ENCODE results near the gene HELB.

HELB gene

DNA sequence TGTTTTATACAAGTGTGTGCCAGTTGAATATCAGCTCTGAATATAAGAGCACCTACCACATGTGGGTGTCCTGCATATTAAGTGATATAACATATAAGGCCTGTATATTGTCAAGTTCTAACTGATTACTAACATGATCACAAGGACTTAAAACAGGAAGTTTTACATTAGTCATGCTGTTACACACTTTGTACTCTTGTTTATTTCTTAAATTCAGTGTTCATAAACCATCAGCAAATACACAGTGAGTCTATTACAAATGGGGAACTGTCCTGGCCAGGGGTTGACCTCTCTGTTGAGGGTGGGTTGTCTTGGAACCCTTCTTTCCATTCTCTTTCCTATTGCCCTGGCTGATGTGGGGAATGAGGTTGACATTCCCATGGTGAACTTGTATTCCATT is 19.1 kb downstream of the HELB start:
- Histone ChIP-seq H3K9ac (no peak overlapping the region), H3K4me3 (no peak overlapping the region), H3K4me1 (no peaks in the 10 kb centered on the region), H3K9me3 (no peaks in the 10 kb centered on the region), H3K27ac (no peak overlapping the region), H3K27me3 (no peaks in the 10 kb centered on the region), H4K20me1 (no peaks in the 10 kb centered on the region), H3K4me2 (no peak overlapping the region), H3K36me3 (peaks cover 26% of the 10 kb centered on the region)
- TF ChIP-seq Cebpa-rat (IDR thresholded peaks at IDR 0.05), result no peak

DNA sequence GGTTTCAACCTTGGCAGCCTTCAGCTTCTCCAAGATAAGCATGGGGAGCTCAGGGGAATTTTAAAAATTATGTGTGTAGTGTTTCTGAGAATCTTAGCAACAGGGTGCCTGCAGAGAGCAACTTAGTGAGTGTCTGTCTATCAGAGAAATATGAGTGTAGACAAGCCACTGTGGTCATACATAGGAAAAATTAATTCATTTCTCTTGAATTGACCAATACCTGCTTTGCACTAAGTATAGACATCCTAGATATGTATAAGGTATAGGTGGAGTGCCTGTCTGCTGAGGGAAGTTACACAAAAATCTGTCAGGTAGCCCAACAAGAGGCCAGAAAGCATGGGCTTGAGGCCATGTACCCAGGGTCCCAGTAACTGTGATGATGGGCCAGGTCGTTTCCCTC is 20.7 kb downstream of the HELB start:
- H3K4me3 ChIP-seq, result no peak overlapping the region
- TF ChIP-seq Cebpa-rat (IDR thresholded peaks at IDR 0.05), result no peak
- H3K9me3 ChIP-seq, result no peaks in the 10 kb centered on the region
- no peaks in the 10 kb centered on the region for H4K20me1 ChIP-seq
- H3K27ac ChIP-seq, result no peak overlapping the region
- H3K36me3 ChIP-seq, result peaks cover 30% of the 10 kb centered on the region
- no peak overlapping the region for H3K9ac ChIP-seq
- no peaks in the 10 kb centered on the region for H3K27me3 ChIP-seq
- H3K4me2 ChIP-seq, result no peak overlapping the region
- H3K4me1 ChIP-seq, result no peaks in the 10 kb centered on the region

DNA sequence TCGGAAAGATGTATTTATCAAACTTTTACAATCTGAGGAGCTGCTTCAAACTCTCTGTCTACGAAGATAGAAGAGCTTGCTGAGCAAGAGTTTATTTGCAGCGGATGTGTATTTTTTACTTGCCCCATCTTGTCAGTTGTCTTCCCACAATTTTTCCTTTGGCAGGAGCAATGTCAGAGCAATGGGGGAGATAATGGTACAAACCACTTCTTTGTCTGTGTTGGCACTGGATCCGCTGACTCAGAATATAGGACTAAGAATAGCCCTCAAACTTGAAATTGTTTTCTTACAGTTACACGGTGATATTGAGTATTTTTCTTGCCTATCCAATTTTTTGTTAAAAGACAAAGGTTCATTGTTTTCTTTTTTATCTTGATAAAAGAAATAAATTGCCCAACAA is 27.6 kb downstream of the HELB start:
- no peaks in the 10 kb centered on the region for H4K20me1 ChIP-seq
- H3K9me3 ChIP-seq, result no peaks in the 10 kb centered on the region
- no peak overlapping the region for H3K4me3 ChIP-seq
- no peak overlapping the region for H3K4me2 ChIP-seq
- no peak overlapping the region for H3K27ac ChIP-seq
- no peaks in the 10 kb centered on the region for H3K27me3 ChIP-seq
- H3K9ac ChIP-seq, result no peak overlapping the region
- no peaks in the 10 kb centered on the region for H3K4me1 ChIP-seq
- peaks cover 34% of the 10 kb centered on the region for H3K36me3 ChIP-seq
- TF ChIP-seq Cebpa-rat (IDR thresholded peaks at IDR 0.05), result no peak

DNA sequence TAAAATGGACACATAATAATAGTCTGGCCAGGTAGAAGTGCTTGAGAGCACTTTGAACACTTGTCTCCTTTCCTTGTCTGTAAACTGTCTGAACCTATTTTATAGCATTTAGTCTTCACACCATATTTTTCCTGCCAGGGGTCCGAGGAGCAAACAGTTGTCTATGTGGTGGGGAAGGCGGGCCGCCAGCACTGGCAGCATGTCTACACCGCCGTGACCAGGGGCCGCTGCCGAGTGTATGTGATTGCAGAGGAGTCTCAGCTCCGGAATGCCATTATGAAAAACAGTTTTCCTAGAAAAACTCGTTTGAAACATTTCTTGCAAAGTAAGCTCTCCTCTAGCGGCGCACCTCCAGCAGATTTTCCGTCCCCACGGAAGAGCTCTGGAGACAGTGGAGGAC is 28.7 kb downstream of the HELB start:
- Histone ChIP-seq H3K36me3 (peaks cover 26% of the 10 kb centered on the region), H3K4me2 (no peak overlapping the region), H3K27ac (no peak overlapping the region), H4K20me1 (no peaks in the 10 kb centered on the region), H3K4me1 (no peaks in the 10 kb centered on the region), H3K4me3 (no peak overlapping the region), H3K9me3 (no peaks in the 10 kb centered on the region), H3K9ac (no peak overlapping the region), H3K27me3 (no peaks in the 10 kb centered on the region)
- TF ChIP-seq Cebpa-rat (IDR thresholded peaks at IDR 0.05), result no peak

DNA sequence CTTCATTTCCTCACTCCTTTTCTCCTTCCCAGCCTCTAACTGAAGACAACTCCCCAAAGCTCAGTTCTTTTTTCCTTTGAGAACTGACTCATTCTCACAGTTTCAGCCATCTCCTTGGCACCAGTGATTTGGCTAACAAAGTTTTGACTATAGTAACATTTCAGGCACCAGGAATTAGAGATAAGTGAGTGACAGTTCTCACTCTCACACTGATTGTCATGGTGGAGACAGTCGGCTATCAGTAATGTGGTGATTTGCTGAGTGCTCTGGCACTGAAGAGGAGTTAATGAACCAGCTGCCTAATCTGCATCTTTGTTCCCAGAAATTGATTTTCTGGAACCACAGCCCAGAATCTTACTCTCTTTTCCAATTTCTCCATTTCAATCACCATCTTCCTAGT is 29.5 kb downstream of the HELB start:
- Histone ChIP-seq H3K4me3 (no peak overlapping the region), H3K4me2 (no peak overlapping the region), H3K27me3 (no peaks in the 10 kb centered on the region), H3K4me1 (no peaks in the 10 kb centered on the region), H3K9me3 (no peaks in the 10 kb centered on the region), H3K9ac (no peak overlapping the region), H3K36me3 (peaks cover 23% of the 10 kb centered on the region), H3K27ac (no peak overlapping the region), H4K20me1 (no peaks in the 10 kb centered on the region)
- no peak for TF ChIP-seq Cebpa-rat (IDR thresholded peaks at IDR 0.05)

DNA sequence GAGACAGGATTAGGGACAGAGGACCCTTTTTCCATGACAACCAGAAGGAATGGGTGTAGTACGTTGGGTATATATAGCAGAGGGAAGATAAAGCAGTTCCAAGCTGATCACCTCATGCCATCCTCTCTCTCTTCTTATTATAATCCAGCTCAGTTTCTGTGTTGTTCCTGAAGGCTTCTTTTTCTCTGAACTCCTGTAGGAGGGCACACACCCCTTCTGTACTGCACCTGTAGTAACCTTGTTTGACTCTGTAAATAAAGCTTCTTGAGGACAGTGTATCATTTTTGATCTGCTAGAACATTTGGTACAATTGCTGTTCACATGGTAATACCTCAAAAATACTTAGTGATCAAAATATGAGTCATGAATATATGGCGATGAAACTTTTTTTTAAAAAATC is 33.5 kb downstream of the HELB start:
- Histone ChIP-seq H4K20me1 (no peaks in the 10 kb centered on the region), H3K27me3 (no peaks in the 10 kb centered on the region), H3K27ac (no peak overlapping the region), H3K9me3 (peaks cover 11% of the 10 kb centered on the region), H3K9ac (no peak overlapping the region), H3K4me2 (no peak overlapping the region), H3K4me3 (no peak overlapping the region), H3K36me3 (peaks cover 48% of the 10 kb centered on the region), H3K4me1 (no peaks in the 10 kb centered on the region)
- TF ChIP-seq Cebpa-rat (IDR thresholded peaks at IDR 0.05), result no peak

DNA sequence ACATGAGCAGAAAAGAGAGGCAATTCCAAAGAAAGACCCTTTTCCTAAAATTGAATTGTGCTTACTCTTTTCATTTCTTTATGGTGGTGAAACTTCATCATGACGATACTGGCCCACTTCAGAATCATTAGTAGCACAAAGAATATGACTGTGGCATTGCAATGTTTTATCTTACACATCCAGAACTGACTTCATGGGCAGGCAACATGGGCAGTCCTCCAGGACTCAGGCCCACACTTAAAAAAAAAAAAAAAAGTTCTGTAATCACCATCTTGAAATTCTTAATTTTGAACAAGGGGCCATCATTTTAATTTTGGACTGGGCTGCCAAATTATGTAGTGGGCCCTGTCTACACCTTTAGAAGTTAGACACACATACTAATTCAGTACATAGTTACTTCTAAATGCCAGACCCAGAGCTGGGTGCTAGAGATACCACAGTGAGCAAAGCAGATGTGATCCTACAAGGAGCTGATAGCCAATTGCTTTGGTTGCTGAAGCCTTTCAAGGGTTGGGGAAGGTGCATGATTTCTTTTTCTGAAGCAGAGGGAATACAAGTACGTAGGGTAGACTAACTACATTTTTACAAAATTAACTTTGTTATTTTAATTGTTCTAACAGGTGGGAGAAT is 35.2 kb downstream of the HELB start:
- Histone ChIP-seq H3K4me3 (no peak overlapping the region), H3K4me2 (no peak overlapping the region), H3K9me3 (peaks cover 29% of the 10 kb centered on the region), H3K9ac (no peak overlapping the region), H3K36me3 (peaks cover 44% of the 10 kb centered on the region), H3K27me3 (no peaks in the 10 kb centered on the region), H4K20me1 (no peaks in the 10 kb centered on the region), H3K27ac (no peak overlapping the region), H3K4me1 (no peaks in the 10 kb centered on the region)
- no peak for TF ChIP-seq Cebpa-rat (IDR thresholded peaks at IDR 0.05)

DNA sequence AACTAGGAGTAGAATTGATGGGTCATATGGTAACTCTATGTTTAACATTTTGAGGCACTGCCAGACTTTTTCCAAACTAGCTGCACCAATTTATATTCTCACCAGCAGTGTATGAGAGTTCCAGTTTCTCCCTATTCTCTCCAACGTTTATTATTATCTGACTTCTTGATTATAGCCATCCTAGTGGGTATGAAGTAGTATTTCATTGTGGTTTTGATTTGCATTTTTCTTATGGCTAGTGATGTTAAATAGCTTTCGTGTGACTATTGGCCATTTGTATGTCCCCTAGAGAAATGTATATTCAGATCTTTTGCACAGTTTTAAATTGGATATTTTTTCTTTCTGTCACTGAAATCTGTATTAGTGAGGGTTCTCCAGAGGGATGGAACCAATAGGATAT is 37.8 kb downstream of the HELB start:
- H3K36me3 ChIP-seq, result peaks cover 64% of the 10 kb centered on the region

DNA sequence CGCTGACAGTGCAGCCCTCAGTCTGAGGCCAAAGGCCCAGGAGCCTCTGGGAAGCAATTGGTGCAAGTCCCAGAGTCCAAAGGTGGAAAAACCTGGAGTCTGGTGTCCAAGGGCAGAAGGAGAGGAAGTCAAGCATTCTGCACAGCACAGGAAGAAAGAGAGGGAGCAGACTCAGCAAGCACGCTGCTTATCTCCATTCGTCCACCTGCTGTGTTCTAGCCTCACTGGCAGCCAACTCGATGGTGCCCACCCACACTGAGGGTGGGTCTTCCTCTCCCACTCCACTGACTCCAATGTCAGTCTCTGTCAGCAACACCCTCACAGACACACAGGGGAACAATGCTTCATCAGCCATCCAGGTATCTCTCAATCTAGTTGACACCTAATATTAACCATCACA is 38.8 kb downstream of the HELB start:
- Histone ChIP-seq H3K4me2 (no peak overlapping the region), H3K4me1 (no peaks in the 10 kb centered on the region), H4K20me1 (no peaks in the 10 kb centered on the region), H3K4me3 (no peak overlapping the region), H3K9ac (no peak overlapping the region), H3K9me3 (peaks cover 52% of the 10 kb centered on the region), H3K27me3 (no peaks in the 10 kb centered on the region), H3K27ac (no peak overlapping the region), H3K36me3 (peaks cover 70% of the 10 kb centered on the region)
- TF ChIP-seq Cebpa-rat (IDR thresholded peaks at IDR 0.05), result no peak

More for the DNA sequence above, 37.8 kb downstream of the HELB start:
- no peak overlapping the region for H3K4me2 ChIP-seq
- no peak overlapping the region for H3K27ac ChIP-seq
- H3K9ac ChIP-seq, result no peak overlapping the region
- H3K27me3 ChIP-seq, result no peaks in the 10 kb centered on the region
- H3K4me3 ChIP-seq, result no peak overlapping the region
- H3K4me1 ChIP-seq, result no peaks in the 10 kb centered on the region
- TF ChIP-seq Cebpa-rat (IDR thresholded peaks at IDR 0.05), result no peak
- H3K9me3 ChIP-seq, result peaks cover 49% of the 10 kb centered on the region
- H4K20me1 ChIP-seq, result no peaks in the 10 kb centered on the region

DNA sequence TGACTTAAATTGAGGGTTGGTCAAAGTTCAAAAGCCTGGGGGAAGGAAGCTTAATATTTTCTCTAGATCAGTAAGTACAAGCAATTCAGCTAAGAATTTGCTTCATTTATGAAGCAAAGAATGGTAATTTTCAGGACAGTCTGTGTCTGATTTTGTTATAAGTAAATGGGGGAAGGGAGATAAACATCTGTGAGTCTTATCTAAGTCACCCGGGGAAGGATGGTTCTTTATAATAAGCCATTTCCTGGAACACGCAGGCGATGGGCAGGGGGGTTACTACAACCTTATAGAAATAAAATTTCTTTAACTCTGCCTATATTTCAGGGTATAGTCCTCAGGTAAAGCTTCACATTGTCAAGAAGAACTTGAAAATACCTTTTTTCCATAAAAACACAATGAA is 42.9 kb downstream of the HELB start:
- Histone ChIP-seq H3K9ac (no peak overlapping the region), H3K36me3 (peaks cover 57% of the 10 kb centered on the region), H3K4me2 (no peak overlapping the region), H3K9me3 (peaks cover 44% of the 10 kb centered on the region), H3K4me3 (no peak overlapping the region), H3K4me1 (no peaks in the 10 kb centered on the region), H3K27me3 (no peaks in the 10 kb centered on the region), H3K27ac (no peak overlapping the region), H4K20me1 (no peaks in the 10 kb centered on the region)
- TF ChIP-seq Cebpa-rat (IDR thresholded peaks at IDR 0.05), result no peak

DNA sequence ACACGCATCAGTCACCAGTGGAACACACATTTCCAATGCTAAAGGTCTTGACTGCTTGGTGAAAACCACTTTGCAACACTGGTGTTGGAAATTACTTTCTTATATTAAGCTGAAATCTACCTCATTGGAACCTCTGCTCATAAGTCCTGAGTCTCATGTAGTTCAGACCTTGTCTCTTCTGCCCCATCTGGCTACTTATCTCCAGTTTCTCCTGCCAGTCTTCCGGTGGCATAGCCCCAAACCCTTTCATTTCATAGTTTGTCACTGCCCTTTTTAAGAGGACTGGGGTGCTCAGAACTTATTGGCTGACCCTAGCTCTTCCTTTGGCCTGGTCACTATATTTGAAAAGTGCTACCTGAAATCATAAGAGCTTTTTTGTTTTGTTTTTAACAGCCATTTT is 43.7 kb downstream of the HELB start:
- no peak for TF ChIP-seq Cebpa-rat (IDR thresholded peaks at IDR 0.05)
- no peaks in the 10 kb centered on the region for H4K20me1 ChIP-seq
- peaks cover 39% of the 10 kb centered on the region for H3K9me3 ChIP-seq
- H3K27ac ChIP-seq, result no peak overlapping the region
- no peaks in the 10 kb centered on the region for H3K4me1 ChIP-seq
- H3K36me3 ChIP-seq, result peaks cover 50% of the 10 kb centered on the region
- no peak overlapping the region for H3K4me3 ChIP-seq
- H3K27me3 ChIP-seq, result no peaks in the 10 kb centered on the region
- H3K4me2 ChIP-seq, result no peak overlapping the region
- H3K9ac ChIP-seq, result no peak overlapping the region
